ENCODE measurements around the gene RPS27.
A peak's percentile ranks its signal among the peaks of the same experiment; 100 is the strongest.

The RPS27 gene

GRCh38 chr1:153990468-153991150, at the start of gene RPS27:
Gene RPS27, plus strand, starts transcription at chr1:153990762. Its CDS starts 35 bp downstream, at chr1:153990797.
- DNase-seq = peak; percentile 97

- DNase-seq = no peak
Measured at GRCh38 chr1:153941826-153942725, 48.5 kb upstream of the RPS27 start.

- no peak for DNase-seq
Measured at GRCh38 chr1:153942766-153943549, 47.6 kb upstream of the RPS27 start.

- DNase-seq = no peak
Measured at GRCh38 chr1:153944005-153944826, 46.3 kb upstream of the RPS27 start.

GRCh38 chr1:153944827-153945117, 45.8 kb upstream of the RPS27 start:
- DNase-seq = no peak

- peak; percentile 88 for DNase-seq
Measured at GRCh38 chr1:153945131-153945794, 45.3 kb upstream of the RPS27 start.

- DNase-seq = peak; percentile 94
Measured at GRCh38 chr1:153945795-153946621, 44.6 kb upstream of the RPS27 start.

- peak; percentile 82 for DNase-seq
Measured at GRCh38 chr1:153946622-153947241, 43.8 kb upstream of the RPS27 start, which contains the start of gene DENND4B. Gene DENND4B, minus strand, starts transcription at chr1:153946718. Its CDS starts 2,344 bp downstream, at chr1:153944374.

- no peak for DNase-seq
Measured at GRCh38 chr1:153951183-153951582, 39.4 kb upstream of the RPS27 start.

GRCh38 chr1:153951801-153952200, 38.8 kb upstream of the RPS27 start:
- no peak for DNase-seq

- DNase-seq = no peak
Measured at GRCh38 chr1:153953859-153954365, 36.6 kb upstream of the RPS27 start.

GRCh38 chr1:153954826-153955225, 35.7 kb upstream of the RPS27 start:
- no peak for DNase-seq

- no peak for DNase-seq
Measured at GRCh38 chr1:153956997-153957715, 33.4 kb upstream of the RPS27 start.

- DNase-seq = peak; percentile 43
Measured at GRCh38 chr1:153957744-153958110, 32.8 kb upstream of the RPS27 start.

- DNase-seq = peak; percentile 98
Measured at GRCh38 chr1:153958111-153958960, 32.2 kb upstream of the RPS27 start, which contains the start of gene CRTC2. Gene CRTC2, minus strand, starts transcription at chr1:153958612. Its CDS starts 115 bp downstream, at chr1:153958497.

GRCh38 chr1:153958961-153959260, 31.7 kb upstream of the RPS27 start:
- no peak for DNase-seq

GRCh38 chr1:153959454-153959853, 31.1 kb upstream of the RPS27 start:
- DNase-seq = no peak

GRCh38 chr1:153960206-153960605, 30.4 kb upstream of the RPS27 start:
- DNase-seq = no peak

- no peak for DNase-seq
Measured at GRCh38 chr1:153961421-153961820, 29.1 kb upstream of the RPS27 start.

Measured in CD4-positive, alpha-beta T cell treated with Interleukin-15 for 1 hour (primary cell).